CD4-positive, alpha-beta memory T cell (primary cell): ENCODE measurements around the gene IL1RL1. TPM values are rescaled to one million over a fixed set of nuclear protein-coding genes. Genes with fewer than 3 reads are reported as not detected.
A peak's percentile ranks its signal among the peaks of the same experiment; 100 is the strongest.

Experiments
- CTCF ChIA-PET: fragments of 350-600 bp; sonication (Branson Sonifier 250); formaldehyde crosslinking; loops from one replicate; lab custom pipeline; 2021; ENCODE audit warnings: inconsistent platforms; ENCODE audit not compliant: partially characterized antibody; lab: Charles Lee
- POLR2A ChIA-PET: fragments of 350-600 bp; sonication (Branson Sonifier 250); formaldehyde crosslinking; loops from one replicate; lab custom pipeline; 2021; ENCODE audit not compliant: partially characterized antibody; lab: Charles Lee
- DNase-seq, 5 donors: peaks; one replicate each; pipeline versions ENCODE4 v3.0.0 to v3.0.0-alpha.2; 2020 to 2022; ENCODE audit warnings: mixed read lengths in 1 of 5
- H3K27ac ChIP-seq: one replicate; pipeline ENCODE4 v1.7.0; 2013; ENCODE audit warnings: low read depth, low read length
- H3K27me3 ChIP-seq: 2 replicates; pipeline ENCODE4 v1.7.0; 2013; ENCODE audit warnings: mild to moderate bottlenecking, low read length, moderate library complexity; ENCODE audit not compliant: insufficient read depth
- H3K36me3 ChIP-seq: 2 replicates; pipeline ENCODE4 v1.7.0; 2013; ENCODE audit warnings: mild to moderate bottlenecking, low read length, moderate library complexity; ENCODE audit not compliant: insufficient read depth
- H3K4me1 ChIP-seq: 2 replicates; pipeline ENCODE4 v1.7.0; 2013; ENCODE audit warnings: mild to moderate bottlenecking, low read length, moderate library complexity; ENCODE audit not compliant: insufficient read depth
- H3K4me3 ChIP-seq, 2 donors: one replicate each; pipeline ENCODE4 v1.7.0; 2013; ENCODE audit warnings: low read length in 2 of 2, mild to moderate bottlenecking in 1 of 2
- H3K9me3 ChIP-seq, 2 donors: one replicate each; pipeline ENCODE4 v1.7.0; 2013; ENCODE audit warnings: low read length in 2 of 2, control low read depth in 1 of 2; ENCODE audit not compliant: control insufficient read depth in 1 of 2
- H3K27ac Mint-ChIP-seq, 7 donors: one replicate each; pipeline ENCODE4 v1.8.0; 2020 to 2021; ENCODE audit warnings: mixed read lengths in 7 of 7, mild to moderate bottlenecking in 6 of 7, inconsistent platforms in 3 of 7, moderate library complexity in 3 of 7
- H3K27me3 Mint-ChIP-seq, 2 donors: one replicate each; pipeline ENCODE4 v1.8.0; 2020 to 2021; ENCODE audit warnings: mixed read lengths in 2 of 2
- H3K36me3 Mint-ChIP-seq, 2 donors: one replicate each; pipeline ENCODE4 v1.8.0; 2020 to 2021; ENCODE audit warnings: mixed read lengths in 2 of 2, inconsistent platforms in 1 of 2, mild to moderate bottlenecking in 1 of 2
- H3K4me1 Mint-ChIP-seq, 4 donors: one replicate each; pipeline ENCODE4 v1.8.0; 2020 to 2021; ENCODE audit warnings: mixed read lengths in 4 of 4, mild to moderate bottlenecking in 1 of 4
- H3K4me3 Mint-ChIP-seq, 8 donors: one replicate each; pipeline ENCODE4 v1.8.0; 2020 to 2021; ENCODE audit warnings: mixed read lengths in 8 of 8, mild to moderate bottlenecking in 7 of 8, moderate library complexity in 6 of 8, inconsistent platforms in 3 of 8
- H3K9me3 Mint-ChIP-seq, 8 donors: one replicate each; pipeline ENCODE4 v1.8.0; 2020 to 2021; ENCODE audit warnings: mixed read lengths in 8 of 8, mild to moderate bottlenecking in 5 of 8, inconsistent platforms in 3 of 8, moderate library complexity in 1 of 8
- intact Hi-C: fragments of 100-400 bp; cut with micrococcal nuclease; formaldehyde crosslinking; loops from one replicate; pipeline ENCODE4 v1.15.1; 2023
- polyA plus RNA-seq, 2 donors: library from polyadenylated mRNA; unstranded; fragments of 300-500 nt; fragmentation: Illumina TruSeq; gene quantifications; one replicate each; pipeline ENCODE4 v1.2.3, GENCODE V29; 2021
- total RNA-seq, 2 experiments: library from RNA; stranded (reverse); gene quantifications; one replicate each; pipeline ENCODE4 v1.2.3, GENCODE V29; 2021

Gene IL1RL1
- total and polyA plus RNA-seq, 4 experiments from 2014 or later = 0.26 to 0.33 (median 0.29) TPM; not detected in 1

- Mint-ChIP-seq H3K27ac (no peak overlapping the region), H3K27me3 (peaks cover 2 to 5% of the 10 kb centered on the region in 2 donors), H3K36me3 (no peaks in the 10 kb centered on the region), H3K9me3 (peaks cover 0 to 2% (median 0%) of the 10 kb centered on the region in 8 donors), H3K4me1 (no peaks in the 10 kb centered on the region), H3K4me3 (no peak overlapping the region)
- ChIA-PET CTCF (no interaction called here), POLR2A (no interaction called here)
- DNase-seq = no peak
- no peak overlapping the region for H3K27ac ChIP-seq
- no peaks in the 10 kb centered on the region for H3K27me3 ChIP-seq
- H3K36me3 ChIP-seq = no peaks in the 10 kb centered on the region
- no peaks in the 10 kb centered on the region for H3K9me3 ChIP-seq
- intact Hi-C loops = no loop called here
- no peak overlapping the region for H3K4me3 ChIP-seq
- no peaks in the 10 kb centered on the region for H3K4me1 ChIP-seq
Observed at GRCh38 chr2:102313025-102313424, 1.7 kb downstream of the IL1RL1 start.

- no peaks in the 10 kb centered on the region for H3K36me3 Mint-ChIP-seq
- no peak for DNase-seq
- no peaks in the 10 kb centered on the region for H3K4me1 Mint-ChIP-seq
- Histone ChIP-seq H3K27me3 (no peaks in the 10 kb centered on the region), H3K9me3 (no peaks in the 10 kb centered on the region), H3K27ac (no peak overlapping the region), H3K36me3 (no peaks in the 10 kb centered on the region), H3K4me1 (no peaks in the 10 kb centered on the region), H3K4me3 (no peak overlapping the region)
- CTCF ChIA-PET = no interaction called here
- H3K27ac Mint-ChIP-seq = no peak overlapping the region
- intact Hi-C loops = no loop called here
- H3K9me3 Mint-ChIP-seq = peaks cover 0 to 2% (median 0%) of the 10 kb centered on the region in 8 donors
- H3K27me3 Mint-ChIP-seq = peaks cover 2 to 5% of the 10 kb centered on the region in 2 donors
- no peak overlapping the region for H3K4me3 Mint-ChIP-seq
- POLR2A ChIA-PET = no interaction called here
Observed at GRCh38 chr2:102313471-102313870, 2.1 kb downstream of the IL1RL1 start.

- peak overlapping the region in 1 of 7 donors; percentile 25 for H3K27ac Mint-ChIP-seq
- intact Hi-C loops = no loop called here
- ChIA-PET POLR2A (no interaction called here), CTCF (no interaction called here)
- Histone ChIP-seq H3K36me3 (no peaks in the 10 kb centered on the region), H3K4me3 (no peak overlapping the region), H3K27ac (no peak overlapping the region), H3K4me1 (no peaks in the 10 kb centered on the region), H3K27me3 (no peaks in the 10 kb centered on the region), H3K9me3 (no peaks in the 10 kb centered on the region)
- H3K27me3 Mint-ChIP-seq = peaks cover 2 to 5% of the 10 kb centered on the region in 2 donors
- H3K9me3 Mint-ChIP-seq = peaks cover 0 to 2% (median 0%) of the 10 kb centered on the region in 8 donors
- no peaks in the 10 kb centered on the region for H3K4me1 Mint-ChIP-seq
- no peak for DNase-seq
- H3K36me3 Mint-ChIP-seq = no peaks in the 10 kb centered on the region
- no peak overlapping the region for H3K4me3 Mint-ChIP-seq
Observed at GRCh38 chr2:102313950-102314349, 2.6 kb downstream of the IL1RL1 start.

GRCh38 chr2:102315921-102316320 lies 4.6 kb downstream of the IL1RL1 start:
- no peaks in the 10 kb centered on the region for H3K9me3 Mint-ChIP-seq
- Histone ChIP-seq H3K27ac (no peak overlapping the region), H3K4me1 (no peaks in the 10 kb centered on the region), H3K4me3 (no peak overlapping the region), H3K9me3 (no peaks in the 10 kb centered on the region), H3K36me3 (no peaks in the 10 kb centered on the region), H3K27me3 (no peaks in the 10 kb centered on the region)
- no peak overlapping the region for H3K4me3 Mint-ChIP-seq
- peaks cover 1 to 2% of the 10 kb centered on the region in 2 donors for H3K27me3 Mint-ChIP-seq
- peak overlapping the region in 1 of 7 donors; percentile 25 for H3K27ac Mint-ChIP-seq
- intact Hi-C loops = no loop called here
- no peaks in the 10 kb centered on the region for H3K4me1 Mint-ChIP-seq
- no peak for DNase-seq
- H3K36me3 Mint-ChIP-seq = no peaks in the 10 kb centered on the region
- ChIA-PET POLR2A (interaction anchor here (0.5 kb wide), 1 partner anchor 16 kb away, joined by 3 read pairs; no protein-coding TSS in a partner anchor), CTCF (no interaction called here)

GRCh38 chr2:102317715-102318114 lies 6.4 kb downstream of the IL1RL1 start:
- no peaks in the 10 kb centered on the region for H3K4me1 Mint-ChIP-seq
- H3K9me3 ChIP-seq = no peaks in the 10 kb centered on the region
- H3K4me3 Mint-ChIP-seq = no peak overlapping the region
- H3K9me3 Mint-ChIP-seq = no peaks in the 10 kb centered on the region
- DNase-seq = no peak
- no peak overlapping the region for H3K4me3 ChIP-seq
- no peaks in the 10 kb centered on the region for H3K4me1 ChIP-seq
- no peaks in the 10 kb centered on the region for H3K36me3 Mint-ChIP-seq
- no peak overlapping the region for H3K27ac ChIP-seq
- H3K27me3 Mint-ChIP-seq = no peaks in the 10 kb centered on the region
- POLR2A ChIA-PET = no interaction called here
- H3K36me3 ChIP-seq = no peaks in the 10 kb centered on the region
- H3K27ac Mint-ChIP-seq = no peak overlapping the region
- CTCF ChIA-PET = interaction anchor here (1.0 to 1.1 kb wide), 2 partner anchors 16 to 78 kb away, joined by 3 read pairs; no protein-coding TSS in a partner anchor
- no peaks in the 10 kb centered on the region for H3K27me3 ChIP-seq
- intact Hi-C loops = no loop called here

- no peaks in the 10 kb centered on the region for H3K27me3 Mint-ChIP-seq
- Histone ChIP-seq H3K4me3 (no peak overlapping the region), H3K27me3 (no peaks in the 10 kb centered on the region), H3K9me3 (no peaks in the 10 kb centered on the region), H3K27ac (no peak overlapping the region), H3K4me1 (no peaks in the 10 kb centered on the region), H3K36me3 (no peaks in the 10 kb centered on the region)
- no peaks in the 10 kb centered on the region for H3K36me3 Mint-ChIP-seq
- DNase-seq = no peak
- no peak overlapping the region for H3K27ac Mint-ChIP-seq
- H3K9me3 Mint-ChIP-seq = peaks cover 0 to 2% (median 0%) of the 10 kb centered on the region in 8 donors
- ChIA-PET POLR2A (interaction anchor here (0.6 kb wide), 1 partner anchor 18 kb away, joined by 3 read pairs; no protein-coding TSS in a partner anchor), CTCF (interaction anchor here (1.0 kb wide), 1 partner anchor 78 kb away, joined by 3 read pairs; no protein-coding TSS in a partner anchor)
- H3K4me1 Mint-ChIP-seq = no peaks in the 10 kb centered on the region
- intact Hi-C loops = no loop called here
- no peak overlapping the region for H3K4me3 Mint-ChIP-seq
Observed at GRCh38 chr2:102318437-102318836, 7.1 kb downstream of the IL1RL1 start.

GRCh38 chr2:102321941-102322719 lies 10.8 kb downstream of the IL1RL1 start:
- Histone ChIP-seq H3K27ac (no peak overlapping the region), H3K4me1 (no peaks in the 10 kb centered on the region), H3K4me3 (no peak overlapping the region), H3K36me3 (no peaks in the 10 kb centered on the region), H3K9me3 (no peaks in the 10 kb centered on the region), H3K27me3 (no peaks in the 10 kb centered on the region)
- Mint-ChIP-seq H3K27ac (no peak overlapping the region), H3K4me1 (peaks cover 0 to 5% (median under 1%) of the 10 kb centered on the region in 4 donors), H3K9me3 (peaks cover 0 to 6% (median under 1%) of the 10 kb centered on the region in 8 donors), H3K36me3 (no peaks in the 10 kb centered on the region), H3K27me3 (no peaks in the 10 kb centered on the region), H3K4me3 (no peak overlapping the region)
- no peak for DNase-seq
- intact Hi-C loops = no loop called here
- POLR2A ChIA-PET = no interaction called here
- CTCF ChIA-PET = no interaction called here
